GM12878 (cell line): ENCODE data around the gene LAMA2. TPM values are rescaled to one million over a fixed set of nuclear protein-coding genes. Genes with fewer than 3 reads are reported as not detected.

Source experiments
- ATAC-seq: fragments of 200-7000 bp; cut with Tn5 transposase; 3 replicates; pipeline ENCODE4 v1.9.1; 2020; ENCODE audit warnings: mild to moderate bottlenecking, moderate library complexity
- BruUV-seq: library from RNA; stranded (reverse); fragments of 400-500 nt; replicated peaks from 2 replicates; lab custom pipeline; 2021; lab: Mats Ljungman, UMichigan
- CTCF ChIA-PET: fragments of 300-600 bp; sonication (Branson Sonifier 250); formaldehyde crosslinking; extraction: SDS; loops from one replicate; lab custom pipeline; 2021; ENCODE audit warnings: inconsistent platforms; lab: Yijun Ruan, JAX
- POLR2A ChIA-PET: fragments of 350-600 bp; formaldehyde crosslinking; extraction: SDS; loops from one replicate; lab custom pipeline; 2021; ENCODE audit warnings: inconsistent platforms; lab: Charles Lee
- RAD21 ChIA-PET: fragments of 300-600 bp; sonication (Branson Sonifier 250); formaldehyde crosslinking; loops from one replicate; lab custom pipeline; 2023; ENCODE audit warnings: antibody characterized with exemption; ENCODE audit not compliant: unreplicated experiment; lab: Charles Lee
- SMC1A ChIA-PET: fragments of 300-600 bp; sonication (Branson Sonifier 250); formaldehyde crosslinking; loops from one replicate; lab custom pipeline; 2023; ENCODE audit not compliant: unreplicated experiment, uncharacterized antibody; lab: Charles Lee
- DNase-seq: peaks from one replicate; pipeline ENCODE4 v3.0.0-alpha.2; 2011; ENCODE audit warnings: low read depth, low spot score
- FAIRE-seq: peaks from 3 replicates; lab custom pipeline; 2011; peaks lifted over from hg19 to GRCh38; lab: Jason Lieb, UNC
- H2AFZ ChIP-seq: 2 replicates; pipeline ENCODE4 v1.6.0; 2011; ENCODE audit warnings: low read depth, low read length, control low read depth; ENCODE audit not compliant: control insufficient read depth
- H3K27ac ChIP-seq: 2 replicates; pipeline ENCODE4 v1.5.1; 2011; ENCODE audit warnings: control low read depth; ENCODE audit not compliant: control insufficient read depth, insufficient read depth
- H3K27me3 ChIP-seq, 2 experiments: replicated peaks in 1 of 2; 2 replicates each; pipeline versions ENCODE4 v1.6.0 to v1.6.1; 2011; ENCODE audit warnings: low read length in 1 of 2; ENCODE audit not compliant: control insufficient read depth in 2 of 2, insufficient read depth in 2 of 2
- H3K36me3 ChIP-seq, 2 experiments: 2 replicates each; pipeline ENCODE4 v1.5.1; 2011; ENCODE audit warnings: low read length in 1 of 2; ENCODE audit not compliant: control insufficient read depth in 2 of 2, insufficient read depth in 2 of 2
- H3K4me1 ChIP-seq: 2 replicates; pipeline ENCODE4 v1.6.1; 2011; ENCODE audit warnings: mild to moderate bottlenecking, low read length, moderate library complexity, mixed read lengths; ENCODE audit not compliant: control insufficient read depth, insufficient read depth
- H3K4me2 ChIP-seq: 2 replicates; pipeline ENCODE4 v1.6.0; 2011; ENCODE audit warnings: control low read depth; ENCODE audit not compliant: control insufficient read depth, insufficient read depth
- H3K4me3 ChIP-seq: fragments of 200-600 bp; sonication (generic); 2 replicates; pipeline ENCODE4 v1.5.1; 2016
- H3K79me2 ChIP-seq: 2 replicates; pipeline ENCODE4 v1.6.0; 2011; ENCODE audit warnings: low read length; ENCODE audit not compliant: control insufficient read depth, insufficient read depth
- H3K9ac ChIP-seq: 2 replicates; pipeline ENCODE4 v1.8.0; 2011; ENCODE audit warnings: low read length, control low read depth, mixed read lengths; ENCODE audit not compliant: control insufficient read depth, insufficient read depth
- H3K9me3 ChIP-seq: replicated peaks from 3 replicates; pipeline ENCODE4 v1.5.1; 2011; ENCODE audit warnings: mild to moderate bottlenecking, low read length; ENCODE audit not compliant: control insufficient read depth, insufficient read depth
- H4K20me1 ChIP-seq: 2 replicates; pipeline ENCODE4 v1.6.0; 2011; ENCODE audit not compliant: control insufficient read depth, insufficient read depth
- CHD1 ChIP-seq: IDR thresholded peaks from 2 replicates; pipeline ENCODE4 v1.6.1; 2012; ENCODE audit warnings: low read depth, low read length, improper control_type of control experiment
- E2F8 ChIP-seq: fragments of 450-650 bp; IDR thresholded peaks from 2 replicates; pipeline ENCODE4 v1.6.1; 2018; ENCODE audit warnings: mild to moderate bottlenecking, low read depth, moderate library complexity; ENCODE audit not compliant: partially characterized antibody
- HDAC2 ChIP-seq: fragments of 200-600 bp; sonication (generic); IDR thresholded peaks from 2 replicates; pipeline ENCODE4 v1.6.1; 2017
- KAT2A ChIP-seq: conservative IDR thresholded peaks from 2 replicates; pipeline ENCODE4 v1.6.1; 2011; ENCODE audit warnings: low read depth, low read length; ENCODE audit not compliant: control insufficient read depth
- MTA2 ChIP-seq: fragments of 450-650 bp; IDR thresholded peaks from 2 replicates; pipeline ENCODE4 v1.6.1; 2016; ENCODE audit warnings: low read depth, mild to moderate bottlenecking, moderate library complexity
- POLR2AphosphoS5 ChIP-seq: IDR thresholded peaks from 2 replicates; pipeline ENCODE4 v1.6.1; 2011; ENCODE audit warnings: mild to moderate bottlenecking, low read length, inconsistent platforms
- SREBF2 ChIP-seq: IDR thresholded peaks from 2 replicates; pipeline ENCODE4 v1.6.1; 2012; ENCODE audit warnings: mild to moderate bottlenecking, low read length
- SUPT20H ChIP-seq: IDR thresholded peaks from 2 replicates; pipeline ENCODE4 v1.6.1; 2011; ENCODE audit warnings: low read depth, mild to moderate bottlenecking, low read length, moderate library complexity, borderline replicate concordance; ENCODE audit not compliant: control insufficient read depth
- ZNF274 ChIP-seq: IDR thresholded peaks from one replicate; pipeline ENCODE4 v1.8.0; 2011; ENCODE audit not compliant: insufficient read length, insufficient read depth
- ZNF622 ChIP-seq: fragments of 450-650 bp; IDR thresholded peaks from 2 replicates; pipeline ENCODE4 v1.6.1; 2017; ENCODE audit warnings: mild to moderate bottlenecking, inconsistent platforms
- ZNF687 ChIP-seq: fragments of 450-650 bp; IDR thresholded peaks from 2 replicates; pipeline ENCODE4 v1.6.1; 2017; ENCODE audit warnings: mild to moderate bottlenecking, moderate library complexity
- WGBS: methylation state at CpG from one replicate; pipeline ENCODE4 v1.1.6; 2016; ENCODE audit warnings: low lambda C conversion rate; ENCODE audit not compliant: insufficient replicate concordance, insufficient coverage; ENCODE audit errors: missing lambda C conversion rate; 5-methylcytosine and 5-hydroxymethylcytosine counted together
- in situ Hi-C: fragments of 300-500 bp; cut with MboI; formaldehyde crosslinking; loops from 9 replicates; pipeline ENCODE4 v1.14.3; 2018; ENCODE audit warnings: mixed read lengths
- intact Hi-C: fragments of 100-400 bp; cut with micrococcal nuclease; formaldehyde crosslinking; loops from one replicate; pipeline ENCODE4 v1.14.2; 2022; ENCODE audit not compliant: unreplicated experiment
- polyA plus RNA-seq, 11 experiments: library from polyadenylated mRNA; depleted of rRNA in 4 of 11; unstranded in 6 of 11; stranded (reverse) in 5 of 11; fragments of >200 nt; fragmentation: Nextera tagmentation in 4 of 11; fragmentation: Illumina TruSeq in 1 of 11; extraction: Ambion mirVana in 4 of 11; extraction: Trizol in 1 of 11; gene quantifications; 1 replicate in 1 of 11; 2 replicates in 10 of 11; pipeline versions ENCODE4 v1.2.1 to v1.2.3, GENCODE V29; 2011 to 2016; ENCODE audit warnings: inconsistent platforms in 2 of 11, missing spikeins in 2 of 11, low read depth in 1 of 11
- total RNA-seq, 4 experiments: library from RNA; depleted of rRNA in 3 of 4; stranded (reverse); fragments of >200 nt in 3 of 4; fragmentation: Illumina TruSeq in 1 of 4; extraction: Trizol in 1 of 4; gene quantifications; 2 replicates each; pipeline versions ENCODE4 v1.2.1 to v1.2.3, GENCODE V29; 2013 to 2021

The LAMA2 gene
- total and polyA plus RNA-seq, 10 of the 15 experiments (the other 5 are each of a cell fraction or from before 2014, with no cell fraction given) = 0.04 to 2.0 (median 0.37) TPM; not detected in 1

DNA sequence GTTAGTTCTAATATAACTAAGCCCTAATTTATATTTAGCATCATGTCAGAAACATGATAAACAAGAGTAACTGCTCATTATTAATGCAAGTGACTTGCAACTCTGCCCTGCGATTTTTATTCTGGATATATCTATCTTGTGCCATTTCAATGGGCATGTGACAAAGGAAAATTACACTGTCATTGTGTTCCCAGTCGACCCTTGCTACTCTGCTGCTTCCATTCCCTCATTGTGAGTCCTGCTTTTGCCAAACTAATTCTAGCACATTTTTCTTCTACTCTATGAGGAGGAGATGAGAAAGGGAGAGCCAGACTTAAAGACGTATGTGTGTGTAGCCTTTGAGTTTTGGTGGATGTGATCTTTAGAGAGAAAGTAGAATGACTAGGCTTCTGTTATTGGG is 551.2 kb downstream of the LAMA2 start (continued):
- no peak for TF ChIP-seq ZNF687

GRCh38 chr6:129440691-129441090 is 557.8 kb downstream of the LAMA2 start:
- POLR2A ChIA-PET = no interaction called here
- SMC1A ChIA-PET = no interaction called here
- Histone ChIP-seq H3K4me3 (no peak overlapping the region), H3K4me2 (no peak overlapping the region), H3K79me2 (no peaks in the 10 kb centered on the region), H2AFZ (no peak overlapping the region), H3K4me1 (no peaks in the 10 kb centered on the region), H3K27me3 (no peaks in the 10 kb centered on the region; a peak in 2 of 4 replicates), H3K9me3 (no peaks in the 10 kb centered on the region), H3K9ac (no peak overlapping the region), H3K27ac (no peak overlapping the region), H4K20me1 (no peaks in the 10 kb centered on the region), H3K36me3 (no peaks in the 10 kb centered on the region)
- 38% methylated on average over 8 of the region's 8 CpGs for WGBS
- no TSS peak for BruUV-seq
- DNase-seq = no peak
- CTCF ChIA-PET = no interaction called here
- RAD21 ChIA-PET = no interaction called here
- intact Hi-C loops = no loop called here
- in situ Hi-C loops = no loop called here
- FAIRE-seq = no peak
- no peak for ATAC-seq
- TF ChIP-seq ZNF687 = no peak
- TF ChIP-seq HDAC2 = no peak
- TF ChIP-seq SREBF2 = no peak
- no peak for TF ChIP-seq POLR2AphosphoS5
- no peak for TF ChIP-seq KAT2A
- TF ChIP-seq SUPT20H = no peak
- no peak for TF ChIP-seq CHD1
- no peak for TF ChIP-seq ZNF622
- TF ChIP-seq MTA2 = no peak
- no peak for TF ChIP-seq ZNF274
- no peak for TF ChIP-seq E2F8
